ENCODE data around the gene NRGN.

Gene NRGN

GRCh38 chr11:124736736-124737135 lies 3.0 kb upstream of the NRGN start:
- ChIA-PET CTCF (no interaction called here), POLR2A (no interaction called here)
- TF ChIP-seq CTBP1 (IDR thresholded peaks at IDR 0.05; ENCODE audit: borderline replicate concordance) (no peak), ZNF384 (IDR thresholded peaks at IDR 0.05) (no peak), L3MBTL2 (conservative IDR thresholded peaks at IDR 0.05) (no peak), SUZ12 (IDR thresholded peaks at IDR 0.05) (no peak), FOXK2 (IDR thresholded peaks at IDR 0.05) (no peak)
- DNase-seq (ENCODE audit: extremely low spot score), result no peak

GRCh38 chr11:124737638-124738305 lies 2.0 kb upstream of the NRGN start:
- no peak for DNase-seq (ENCODE audit: extremely low spot score)
- POLR2A ChIA-PET, result interaction anchor here (1.0 to 1.2 kb wide), 2 partner anchors 25 to 65 kb away, joined by 3 to 5 read pairs; partner anchors contain the start of genes ESAM and SIAE
- no peak for TF ChIP-seq FOXA1 (IDR thresholded peaks at IDR 0.05)
- TF ChIP-seq LEF1 (IDR thresholded peaks at IDR 0.05; ENCODE audit: borderline replicate concordance), result no peak
- TF ChIP-seq ARNT (IDR thresholded peaks at IDR 0.05), result no peak
- no peak for TF ChIP-seq BHLHE40 (IDR thresholded peaks at IDR 0.05; ENCODE audit: borderline replicate concordance)
- TF ChIP-seq SUZ12 (IDR thresholded peaks at IDR 0.05), result no peak
- TF ChIP-seq HDGF (IDR thresholded peaks at IDR 0.05; ENCODE audit: borderline replicate concordance), result no peak
- no peak for TF ChIP-seq L3MBTL2 (conservative IDR thresholded peaks at IDR 0.05)
- TF ChIP-seq ELF4 (IDR thresholded peaks at IDR 0.05), result no peak
- TF ChIP-seq TARDBP (IDR thresholded peaks at IDR 0.05), result no peak
- TF ChIP-seq FOXM1 (IDR thresholded peaks at IDR 0.05; ENCODE audit: borderline replicate concordance), result no peak
- CTCF ChIA-PET, result no interaction called here

GRCh38 chr11:124738713-124739478 lies 846 bp upstream of the NRGN start:
- no peak for DNase-seq (ENCODE audit: extremely low spot score)
- CTCF ChIA-PET, result interaction anchor here (1.0 kb wide), 2 partner anchors 24 to 138 kb away, joined by 3 read pairs; no protein-coding TSS in a partner anchor
- POLR2A ChIA-PET, result interaction anchor here (1.0 to 1.9 kb wide), 9 partner anchors 10 to 138 kb away, joined by 3 to 7 read pairs (median 5); partner anchors contain the start of genes ESAM, SIAE and SPA17
- TF ChIP-seq SUZ12 (IDR thresholded peaks at IDR 0.05) (no peak), PKNOX1 (IDR thresholded peaks at IDR 0.05) (peak; percentile 81)

- CTCF ChIA-PET, result interaction anchor here (1.0 kb wide), 2 partner anchors 22 to 136 kb away, joined by 3 read pairs; no protein-coding TSS in a partner anchor
- POLR2A ChIA-PET, result interaction anchor here (0.6 to 1.9 kb wide), 8 partner anchors 9 to 136 kb away, joined by 3 to 7 read pairs (median 5); partner anchors contain the start of genes SIAE and SPA17
- DNase-seq (ENCODE audit: extremely low spot score), result peak; percentile 46
- peak; percentile 86 for TF ChIP-seq TARDBP (IDR thresholded peaks at IDR 0.05)
- no peak for TF ChIP-seq L3MBTL2 (conservative IDR thresholded peaks at IDR 0.05)
These were observed 638 bp downstream of the NRGN start for GRCh38 chr11:124740277-124740882.

- CTCF ChIA-PET, result no interaction called here
- TF ChIP-seq NFRKB (IDR thresholded peaks at IDR 0.05) (no peak), L3MBTL2 (conservative IDR thresholded peaks at IDR 0.05) (no peak), ARNT (IDR thresholded peaks at IDR 0.05) (no peak), SP1 (IDR thresholded peaks at IDR 0.05) (no peak), LEF1 (IDR thresholded peaks at IDR 0.05; ENCODE audit: borderline replicate concordance) (no peak), ZNF384 (IDR thresholded peaks at IDR 0.05) (no peak), HDGF (IDR thresholded peaks at IDR 0.05; ENCODE audit: borderline replicate concordance) (no peak), TARDBP (IDR thresholded peaks at IDR 0.05) (no peak), SUZ12 (IDR thresholded peaks at IDR 0.05) (no peak)
- no peak for DNase-seq (ENCODE audit: extremely low spot score)
- POLR2A ChIA-PET, result interaction anchor here (1.4 kb wide), 1 partner anchor 25 kb away, joined by 3 read pairs; no protein-coding TSS in a partner anchor
These were observed 2.8 kb downstream of the NRGN start for GRCh38 chr11:124742555-124742954.

- CTCF ChIA-PET, result interaction anchor here (0.7 to 1.6 kb wide), 2 partner anchors 10 to 20 kb away, joined by 3 to 4 read pairs; no protein-coding TSS in a partner anchor
- TF ChIP-seq LEF1 (IDR thresholded peaks at IDR 0.05; ENCODE audit: borderline replicate concordance) (no peak), BHLHE40 (IDR thresholded peaks at IDR 0.05; ENCODE audit: borderline replicate concordance) (no peak), SUZ12 (IDR thresholded peaks at IDR 0.05) (no peak), FOXM1 (IDR thresholded peaks at IDR 0.05; ENCODE audit: borderline replicate concordance) (no peak), FOXA1 (IDR thresholded peaks at IDR 0.05) (no peak), TARDBP (IDR thresholded peaks at IDR 0.05) (no peak), HDGF (IDR thresholded peaks at IDR 0.05; ENCODE audit: borderline replicate concordance) (no peak), ELF4 (IDR thresholded peaks at IDR 0.05) (no peak), ARNT (IDR thresholded peaks at IDR 0.05) (no peak), SP1 (IDR thresholded peaks at IDR 0.05) (no peak), FOXK2 (IDR thresholded peaks at IDR 0.05) (no peak)
- no peak for DNase-seq (ENCODE audit: extremely low spot score)
- POLR2A ChIA-PET, result interaction anchor here (1.4 kb wide), 1 partner anchor 26 kb away, joined by 3 read pairs; no protein-coding TSS in a partner anchor
These were observed 3.3 kb downstream of the NRGN start for GRCh38 chr11:124743050-124743449.

- ChIA-PET CTCF (interaction anchor here (1.8 kb wide), 1 partner anchor 76 kb away, joined by 9 read pairs; no protein-coding TSS in a partner anchor), POLR2A (no interaction called here)
- DNase-seq (ENCODE audit: extremely low spot score), result no peak
- no peak for TF ChIP-seq ZNF384 (IDR thresholded peaks at IDR 0.05)
- TF ChIP-seq ELF4 (IDR thresholded peaks at IDR 0.05), result no peak
- no peak for TF ChIP-seq HDGF (IDR thresholded peaks at IDR 0.05; ENCODE audit: borderline replicate concordance)
- no peak for TF ChIP-seq L3MBTL2 (conservative IDR thresholded peaks at IDR 0.05)
- TF ChIP-seq SP1 (IDR thresholded peaks at IDR 0.05), result no peak
- no peak for TF ChIP-seq FOXM1 (IDR thresholded peaks at IDR 0.05; ENCODE audit: borderline replicate concordance)
- no peak for TF ChIP-seq NFRKB (IDR thresholded peaks at IDR 0.05)
- TF ChIP-seq SUZ12 (IDR thresholded peaks at IDR 0.05), result no peak
- no peak for TF ChIP-seq PKNOX1 (IDR thresholded peaks at IDR 0.05)
- TF ChIP-seq FOXK2 (IDR thresholded peaks at IDR 0.05), result no peak
- no peak for TF ChIP-seq TARDBP (IDR thresholded peaks at IDR 0.05)
- TF ChIP-seq ARNT (IDR thresholded peaks at IDR 0.05), result no peak
- no peak for TF ChIP-seq LEF1 (IDR thresholded peaks at IDR 0.05; ENCODE audit: borderline replicate concordance)
- TF ChIP-seq BHLHE40 (IDR thresholded peaks at IDR 0.05; ENCODE audit: borderline replicate concordance), result no peak
- no peak for TF ChIP-seq CTBP1 (IDR thresholded peaks at IDR 0.05; ENCODE audit: borderline replicate concordance)
- no peak for TF ChIP-seq FOXA1 (IDR thresholded peaks at IDR 0.05)
These were observed 5.6 kb downstream of the NRGN start for GRCh38 chr11:124745270-124745834.

All from HEK293T (cell line).